OCI-LY3 (cell line): ENCODE results near the gene ITPKC.

ENCODE experiments used
- H2AFZ ChIP-seq: fragments of 200-600, 300-600 bp; shearing (Covaris generic); 2 replicates; pipeline ENCODE4 v1.6.0; 2014; ENCODE audit warnings: antibody characterized with exemption, low read depth, low read length
- H3K27ac ChIP-seq: fragments of 200-600, 300-600 bp; sonication (generic); 2 replicates; pipeline ENCODE4 v1.5.1; 2014; ENCODE audit warnings: mild to moderate bottlenecking, low read length, moderate library complexity, mixed read lengths
- H3K27me3 ChIP-seq: fragments of 200-600, 300-600 bp; sonication (generic); 2 replicates; pipeline ENCODE4 v1.6.1; 2014; ENCODE audit warnings: low read depth, low read length, mixed read lengths
- H3K36me3 ChIP-seq: fragments of 200-600, 300-600 bp; sonication (generic); replicated peaks from 2 replicates; pipeline ENCODE3; 2014; ENCODE audit warnings: low read depth, low read length, mixed read lengths
- H3K4me1 ChIP-seq: fragments of 300-600, 200-600 bp; sonication (generic); 2 replicates; pipeline ENCODE4 v1.6.1; 2014; ENCODE audit warnings: low read length, mixed read lengths
- H3K4me2 ChIP-seq: fragments of 200-600, 300-600 bp; sonication (generic); 2 replicates; pipeline ENCODE4 v1.6.1; 2014; ENCODE audit warnings: low read length, mixed read lengths
- H3K4me3 ChIP-seq: fragments of 300-600, 200-600 bp; sonication (generic); 2 replicates; pipeline ENCODE4 v1.5.1; 2014; ENCODE audit warnings: antibody characterized with exemption, mild to moderate bottlenecking, low read length, moderate library complexity
- H3K79me2 ChIP-seq: fragments of 300-600, 200-600 bp; shearing (Covaris generic); 2 replicates; pipeline ENCODE4 v1.6.1; 2014; ENCODE audit warnings: mild to moderate bottlenecking, low read length, mixed read lengths
- H3K9ac ChIP-seq: fragments of 300-600, 200-600 bp; shearing (Covaris generic); 2 replicates; pipeline ENCODE4 v1.6.0; 2014; ENCODE audit warnings: mild to moderate bottlenecking, low read length, moderate library complexity
- H3K9me3 ChIP-seq: fragments of 200-600, 300-600 bp; shearing (Covaris generic); 2 replicates; pipeline ENCODE4 v1.6.1; 2014; ENCODE audit warnings: low read length, mixed read lengths; ENCODE audit not compliant: insufficient read depth
- H4K20me1 ChIP-seq: fragments of 200-600, 300-600 bp; sonication (generic); 2 replicates; pipeline ENCODE4 v1.6.1; 2016; ENCODE audit warnings: low read length, mixed read lengths; ENCODE audit not compliant: insufficient read depth
- CTCF ChIP-seq: fragments of 200-600, 300-600 bp; sonication (generic); IDR thresholded peaks from 2 replicates; pipeline ENCODE4 v1.5.1; 2014; ENCODE audit warnings: antibody characterized with exemption, low read length, low read depth
- EZH2phosphoT487 ChIP-seq: fragments of 200-600 bp; shearing (Covaris generic); IDR thresholded peaks from 2 replicates; pipeline ENCODE4 v1.6.1; 2018; ENCODE audit warnings: antibody characterized with exemption, mixed run types, low read depth

ITPKC gene

DNA sequence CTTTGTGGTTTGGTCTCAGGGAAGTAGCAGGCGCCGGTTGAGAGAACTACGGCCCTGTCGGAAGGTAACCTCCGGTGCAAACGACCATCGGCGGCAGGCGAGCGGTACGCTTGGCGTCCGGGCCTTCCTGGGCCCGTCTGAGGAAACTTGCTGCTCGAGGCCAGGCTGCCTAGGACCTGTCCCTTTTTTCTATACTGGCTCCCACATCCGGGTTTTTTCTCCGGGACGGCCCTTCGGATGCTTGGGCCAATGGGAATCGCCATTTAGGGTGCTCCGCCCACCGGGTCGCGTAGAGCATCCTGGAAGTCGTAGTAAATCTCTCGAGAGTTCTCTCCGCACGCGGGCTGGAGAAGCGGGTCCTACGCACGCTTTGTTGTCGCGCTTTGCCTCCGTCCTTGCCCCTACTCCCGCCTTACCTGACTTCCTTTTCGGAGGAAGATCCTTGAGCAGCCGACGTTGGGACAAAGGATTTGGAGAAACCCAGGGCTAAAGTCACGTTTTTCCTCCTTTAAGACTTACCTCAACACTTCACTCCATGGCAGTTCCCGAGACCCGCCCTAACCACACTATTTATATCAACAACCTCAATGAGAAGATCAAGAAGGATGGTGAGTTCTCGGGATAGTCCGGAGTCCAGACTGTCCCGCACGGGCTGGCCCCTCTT, 34.1 kb downstream of the ITPKC start, which contains the start of gene SNRPA:
SNRPA (plus strand) TSS at position 330 of the 664 bp plus-strand sequence; CDS start at position 536, 206 bp downstream.
- peaks cover 70% of the 10 kb centered on the region for H3K79me2 ChIP-seq
- peak within 1 kb of the TSS; percentile 92 for H3K4me3 ChIP-seq
- H3K9me3 ChIP-seq: no peaks in the 10 kb centered on the region
- peaks cover 24% of the 10 kb centered on the region for H3K36me3 ChIP-seq
- no peak within 1 kb of the TSS; the same call in 1 of the 2 replicates for H2AFZ ChIP-seq
- peak within 1 kb of the TSS; percentile 95 for H3K4me2 ChIP-seq
- peak within 1 kb of the TSS; percentile 97 for H3K9ac ChIP-seq
- no peak for TF ChIP-seq CTCF
- TF ChIP-seq EZH2phosphoT487: no peak
- no peaks in the 10 kb centered on the region for H3K27me3 ChIP-seq
- H3K4me1 ChIP-seq: peaks cover 45% of the 10 kb centered on the region
- H4K20me1 ChIP-seq: peaks cover 18% of the 10 kb centered on the region
- H3K27ac ChIP-seq: peak within 1 kb of the TSS; percentile 80

- Histone ChIP-seq H3K9ac (peak overlapping the region; percentile 97), H3K27ac (peak overlapping the region; percentile 80), H3K9me3 (no peaks in the 10 kb centered on the region), H3K79me2 (peaks cover 83% of the 10 kb centered on the region), H2AFZ (no peak overlapping the region), H3K4me1 (peaks cover 50% of the 10 kb centered on the region), H3K27me3 (no peaks in the 10 kb centered on the region), H3K4me2 (peak overlapping the region; percentile 73), H3K36me3 (peaks cover 37% of the 10 kb centered on the region), H3K4me3 (peak overlapping the region; percentile 92), H4K20me1 (peaks cover 31% of the 10 kb centered on the region)
- no peak for TF ChIP-seq EZH2phosphoT487
- no peak for TF ChIP-seq CTCF
Measured at GRCh38 chr19:40752257-40752781, 35.4 kb downstream of the ITPKC start.

DNA sequence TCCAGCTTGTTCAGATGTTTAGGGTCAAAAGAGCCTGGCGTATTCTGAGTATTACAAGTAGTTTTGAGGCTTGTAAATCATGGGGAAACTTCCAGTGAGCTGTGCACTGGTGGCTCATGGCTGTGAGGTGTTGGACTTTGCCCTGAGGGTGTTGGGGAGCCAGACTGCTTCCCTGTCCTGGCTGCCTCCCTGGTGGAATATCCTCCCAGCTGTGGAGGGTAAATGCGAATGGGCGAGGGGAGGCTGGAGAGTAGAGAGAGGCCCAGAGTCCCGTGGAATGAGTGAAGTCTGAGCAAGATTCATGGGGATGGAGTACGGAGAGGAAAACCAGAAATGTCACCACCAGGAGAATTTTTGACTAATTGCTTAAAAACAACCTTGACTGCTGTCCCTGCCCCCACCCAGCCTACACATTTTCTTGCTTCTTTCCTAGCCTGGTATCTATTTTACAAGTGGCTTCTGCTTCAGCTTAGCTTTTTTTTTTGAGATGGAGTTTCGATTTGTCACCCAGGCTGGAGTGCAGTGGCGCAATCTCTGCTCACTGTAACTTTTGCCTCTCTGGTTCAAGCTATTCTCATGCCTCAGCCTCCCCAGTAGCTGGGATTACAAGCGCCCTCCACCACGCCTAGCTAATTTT, 37.8 kb downstream of the ITPKC start:
- H3K27me3 ChIP-seq: no peaks in the 10 kb centered on the region
- H3K9me3 ChIP-seq: no peaks in the 10 kb centered on the region
- H3K9ac ChIP-seq: peak overlapping the region; percentile 49
- H3K4me3 ChIP-seq: peak overlapping the region; percentile 68
- peak overlapping the region; percentile 80 for H3K27ac ChIP-seq
- peaks cover 45% of the 10 kb centered on the region for H4K20me1 ChIP-seq
- H3K4me2 ChIP-seq: peak overlapping the region; percentile 74
- peaks cover 53% of the 10 kb centered on the region for H3K36me3 ChIP-seq
- H3K4me1 ChIP-seq: peaks cover 37% of the 10 kb centered on the region
- no peak overlapping the region for H2AFZ ChIP-seq
- TF ChIP-seq EZH2phosphoT487 (no peak), CTCF (no peak)
- peaks cover 85% of the 10 kb centered on the region for H3K79me2 ChIP-seq

DNA sequence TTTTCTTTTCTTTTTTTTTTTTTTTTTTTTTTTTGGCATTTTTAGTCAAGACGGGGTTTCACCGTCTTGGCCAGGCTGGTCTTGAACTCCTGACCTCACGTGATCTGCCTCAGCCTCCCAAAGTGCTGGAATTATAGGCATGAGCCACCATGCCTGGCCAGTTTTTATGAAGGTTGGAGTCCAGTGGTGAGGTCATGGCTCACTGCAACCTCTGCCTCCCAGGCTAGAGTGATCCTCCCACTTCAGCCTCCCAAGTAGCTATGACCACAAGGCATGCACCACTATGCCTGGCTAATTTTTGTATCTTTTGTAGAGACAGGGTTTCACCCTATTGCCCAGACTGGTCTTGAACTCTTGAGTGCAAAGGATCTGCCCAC, 38.3 kb downstream of the ITPKC start:
- no peaks in the 10 kb centered on the region for H3K9me3 ChIP-seq
- peak overlapping the region; percentile 74 for H3K4me2 ChIP-seq
- peaks cover 38% of the 10 kb centered on the region for H3K4me1 ChIP-seq
- peaks cover 85% of the 10 kb centered on the region for H3K79me2 ChIP-seq
- no peaks in the 10 kb centered on the region for H3K27me3 ChIP-seq
- no peak overlapping the region for H3K4me3 ChIP-seq
- peaks cover 56% of the 10 kb centered on the region for H3K36me3 ChIP-seq
- peak overlapping the region; percentile 80 for H3K27ac ChIP-seq
- H2AFZ ChIP-seq: no peak overlapping the region
- H3K9ac ChIP-seq: no peak overlapping the region
- H4K20me1 ChIP-seq: peaks cover 48% of the 10 kb centered on the region
- TF ChIP-seq EZH2phosphoT487: no peak
- no peak for TF ChIP-seq CTCF
